Tibial nerve (tissue), 4 donors: Measurements from ENCODE around the gene RPL39L.
A peak's percentile ranks its signal among the peaks of the same experiment; 100 is the strongest.

Experiments used
- CTCF ChIP-seq, 5 experiments: fragments of 200-600 bp in 3 of 5; fragments of 450-650 bp in 2 of 5; sonication (generic) in 3 of 5; IDR thresholded peaks; one replicate each; pipeline ENCODE4 v1.5.1; 2016 to 2019; ENCODE audit warnings: antibody characterized with exemption in 5 of 5, mild to moderate bottlenecking in 3 of 5, moderate library complexity in 2 of 5
- EP300 ChIP-seq, 2 donors: sonication (generic); formaldehyde crosslinking; IDR thresholded peaks; one replicate each; pipeline ENCODE4 v1.6.1; 2017; ENCODE audit warnings: antibody characterized with exemption in 2 of 2, mild to moderate bottlenecking in 1 of 2
- POLR2A ChIP-seq, 2 donors: fragments of 450-650 bp; IDR thresholded peaks; one replicate each; pipeline ENCODE4 v1.6.1; 2017; ENCODE audit warnings: antibody characterized with exemption in 2 of 2, mild to moderate bottlenecking in 2 of 2, moderate library complexity in 2 of 2

- TF ChIP-seq CTCF (IDR thresholded peaks at IDR 0.05) (peak; percentile 80 to 91 (median 90)), EP300 (IDR thresholded peaks at IDR 0.05) (peak in 1 of 2 donors; percentile 67), POLR2A (IDR thresholded peaks at IDR 0.05) (peak in 1 of 2 donors; percentile 52)
Observed at GRCh38 chr3:187139126-187139894, at the start of gene RPL39L.
